Panc1 (cell line): ENCODE measurements around the gene ERC2.

Experiments
- CTCF ChIP-seq: fragments of 450-650 bp; IDR thresholded peaks from 2 replicates; pipeline ENCODE4 v1.5.1; 2017; ENCODE audit warnings: mild to moderate bottlenecking
- POLR2AphosphoS5 ChIP-seq: IDR thresholded peaks from 2 replicates; pipeline ENCODE4 v1.6.1; 2012; ENCODE audit warnings: mild to moderate bottlenecking, low read depth, low read length, moderate library complexity
- SIN3A ChIP-seq: IDR thresholded peaks from 2 replicates; pipeline ENCODE4 v1.6.1; 2012; ENCODE audit warnings: low read depth, mild to moderate bottlenecking, low read length, moderate library complexity, borderline replicate concordance; ENCODE audit not compliant: insufficient read depth
- TCF7L2 ChIP-seq: IDR thresholded peaks from 2 replicates; pipeline ENCODE4 v1.6.1; 2011; ENCODE audit warnings: mild to moderate bottlenecking, low read depth, low read length, inconsistent platforms
- TF ChIP-seq, protein P1 (sequence below), 2 experiments: IDR thresholded peaks; 2 replicates each; pipeline ENCODE4 v1.6.1; 2011 to 2012; ENCODE audit warnings: low read depth in 2 of 2, control low read depth in 1 of 2, low read length in 1 of 2, mild to moderate bottlenecking in 1 of 2, moderate library complexity in 1 of 2; ENCODE audit not compliant: insufficient read depth in 1 of 2

- no peak for TF ChIP-seq CTCF
- TF ChIP-seq SIN3A: no peak
- no peak for TF ChIP-seq POLR2AphosphoS5
- TF ChIP-seq, protein P1, sequence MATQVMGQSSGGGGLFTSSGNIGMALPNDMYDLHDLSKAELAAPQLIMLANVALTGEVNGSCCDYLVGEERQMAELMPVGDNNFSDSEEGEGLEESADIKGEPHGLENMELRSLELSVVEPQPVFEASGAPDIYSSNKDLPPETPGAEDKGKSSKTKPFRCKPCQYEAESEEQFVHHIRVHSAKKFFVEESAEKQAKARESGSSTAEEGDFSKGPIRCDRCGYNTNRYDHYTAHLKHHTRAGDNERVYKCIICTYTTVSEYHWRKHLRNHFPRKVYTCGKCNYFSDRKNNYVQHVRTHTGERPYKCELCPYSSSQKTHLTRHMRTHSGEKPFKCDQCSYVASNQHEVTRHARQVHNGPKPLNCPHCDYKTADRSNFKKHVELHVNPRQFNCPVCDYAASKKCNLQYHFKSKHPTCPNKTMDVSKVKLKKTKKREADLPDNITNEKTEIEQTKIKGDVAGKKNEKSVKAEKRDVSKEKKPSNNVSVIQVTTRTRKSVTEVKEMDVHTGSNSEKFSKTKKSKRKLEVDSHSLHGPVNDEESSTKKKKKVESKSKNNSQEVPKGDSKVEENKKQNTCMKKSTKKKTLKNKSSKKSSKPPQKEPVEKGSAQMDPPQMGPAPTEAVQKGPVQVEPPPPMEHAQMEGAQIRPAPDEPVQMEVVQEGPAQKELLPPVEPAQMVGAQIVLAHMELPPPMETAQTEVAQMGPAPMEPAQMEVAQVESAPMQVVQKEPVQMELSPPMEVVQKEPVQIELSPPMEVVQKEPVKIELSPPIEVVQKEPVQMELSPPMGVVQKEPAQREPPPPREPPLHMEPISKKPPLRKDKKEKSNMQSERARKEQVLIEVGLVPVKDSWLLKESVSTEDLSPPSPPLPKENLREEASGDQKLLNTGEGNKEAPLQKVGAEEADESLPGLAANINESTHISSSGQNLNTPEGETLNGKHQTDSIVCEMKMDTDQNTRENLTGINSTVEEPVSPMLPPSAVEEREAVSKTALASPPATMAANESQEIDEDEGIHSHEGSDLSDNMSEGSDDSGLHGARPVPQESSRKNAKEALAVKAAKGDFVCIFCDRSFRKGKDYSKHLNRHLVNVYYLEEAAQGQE (IDR thresholded peaks at IDR 0.05; ENCODE audit: insufficient read depth in 1 of 2, low read depth in 2 of 2, low read length in 1 of 2): no peak
- TF ChIP-seq TCF7L2: no peak
Observed at GRCh38 chr3:55823001-55823400, 645.3 kb downstream of the ERC2 start.
